GM23338 (cell line): ENCODE measurements around the gene JOSD2. TPM values are rescaled to one million over a fixed set of nuclear protein-coding genes. Genes with fewer than 3 reads are reported as not detected.

Experiments used
- ATAC-seq: fragments of 200-7000 bp; cut with Tn5 transposase; 3 replicates; pipeline ENCODE4 v1.9.1; 2020
- DNase-seq: peaks from one replicate; pipeline ENCODE4 v3.0.0-alpha.2; 2015; ENCODE audit warnings: low spot score
- H2AFZ ChIP-seq: fragments of 200-600 bp; sonication (generic); 2 replicates; pipeline ENCODE4 v1.8.0; 2016; ENCODE audit warnings: antibody characterized with exemption, mild to moderate bottlenecking, moderate library complexity
- H3F3A ChIP-seq: fragments of 200-600 bp; sonication (generic); replicated peaks from 2 replicates; pipeline ENCODE4 v1.8.0; 2017; ENCODE audit warnings: antibody characterized with exemption, mixed run types, low read depth
- H3K27ac ChIP-seq: fragments of 200-600 bp; sonication (generic); 2 replicates; pipeline ENCODE4 v1.6.1; 2016; ENCODE audit warnings: low read depth
- H3K27me3 ChIP-seq: fragments of 200-600 bp; sonication (generic); 2 replicates; pipeline ENCODE4 v1.8.0; 2016; ENCODE audit warnings: mild to moderate bottlenecking, mixed run types, moderate library complexity; ENCODE audit not compliant: insufficient read depth
- H3K36me3 ChIP-seq: fragments of 200-600 bp; sonication (generic); 2 replicates; pipeline ENCODE4 v1.8.0; 2016; ENCODE audit warnings: mild to moderate bottlenecking; ENCODE audit not compliant: insufficient read depth
- H3K4me1 ChIP-seq: fragments of 200-600 bp; sonication (generic); 2 replicates; pipeline ENCODE4 v1.8.0; 2016; ENCODE audit warnings: mild to moderate bottlenecking, moderate library complexity; ENCODE audit not compliant: insufficient read depth
- H3K4me2 ChIP-seq: fragments of 200-600 bp; sonication (generic); 2 replicates; pipeline ENCODE4 v1.7.1; 2017; ENCODE audit warnings: mixed run types
- H3K4me3 ChIP-seq: fragments of 200-600 bp; sonication (generic); 2 replicates; pipeline ENCODE4 v1.6.1; 2016; ENCODE audit warnings: mixed run types
- H3K79me2 ChIP-seq: fragments of 200-600 bp; sonication (generic); replicated peaks from 2 replicates; pipeline ENCODE4 v1.8.0; 2017; ENCODE audit warnings: mild to moderate bottlenecking; ENCODE audit not compliant: insufficient read depth
- H3K9me2 ChIP-seq: fragments of 200-600 bp; sonication (generic); 2 replicates; pipeline ENCODE4 v1.8.0; 2017; ENCODE audit not compliant: insufficient read depth
- H4K20me1 ChIP-seq: fragments of 200-600 bp; sonication (generic); replicated peaks from 2 replicates; pipeline ENCODE4 v1.8.0; 2017; ENCODE audit warnings: mild to moderate bottlenecking; ENCODE audit not compliant: insufficient read depth
- H3K27ac Mint-ChIP-seq: 2 replicates; pipeline ENCODE4 v1.8.0; 2020; ENCODE audit warnings: inconsistent platforms, mild to moderate bottlenecking, moderate library complexity, mixed read lengths
- H3K27me3 Mint-ChIP-seq: 3 replicates; pipeline ENCODE4 v1.8.0; 2022; ENCODE audit warnings: low read depth, mild to moderate bottlenecking, moderate library complexity, mixed read lengths, inconsistent platforms; ENCODE audit not compliant: insufficient read depth, poor library complexity
- H3K36me3 Mint-ChIP-seq: 3 replicates; pipeline ENCODE4 v1.8.0; 2021; ENCODE audit warnings: low read depth, mild to moderate bottlenecking, inconsistent platforms, moderate library complexity, mixed read lengths
- H3K4me1 Mint-ChIP-seq: 3 replicates; pipeline ENCODE4 v1.8.0; 2020; ENCODE audit warnings: mild to moderate bottlenecking, inconsistent platforms, mixed read lengths
- H3K4me3 Mint-ChIP-seq: 3 replicates; pipeline ENCODE4 v1.8.0; 2021; ENCODE audit warnings: moderate library complexity, mild to moderate bottlenecking, inconsistent platforms, mixed read lengths
- H3K9me3 Mint-ChIP-seq: 3 replicates; pipeline ENCODE4 v1.8.0; 2020; ENCODE audit warnings: moderate library complexity, mild to moderate bottlenecking, inconsistent platforms, mixed read lengths
- CREB1 ChIP-seq: fragments of 250-450 bp; sonication (Bioruptor Pico); IDR thresholded peaks from 2 replicates; pipeline ENCODE4 v1.5.0; 2020; ENCODE audit warnings: low read depth, mild to moderate bottlenecking, moderate library complexity
- EZH2 ChIP-seq: fragments of 200-600 bp; sonication (generic); IDR thresholded peaks from one replicate; pipeline ENCODE4 v1.8.0; 2017; ENCODE audit warnings: antibody characterized with exemption, mild to moderate bottlenecking, low read depth; ENCODE audit not compliant: unreplicated experiment
- EZH2phosphoT487 ChIP-seq: fragments of 200-600 bp; sonication (generic); IDR thresholded peaks from one replicate; pipeline ENCODE4 v1.8.1; 2018; ENCODE audit warnings: antibody characterized with exemption; ENCODE audit not compliant: unreplicated experiment
- POLR2AphosphoS5 ChIP-seq: IDR thresholded peaks from 2 replicates; pipeline ENCODE4 v1.6.1; 2016; ENCODE audit warnings: antibody characterized with exemption, low read depth
- polyA plus RNA-seq: library from polyadenylated mRNA; unstranded; fragments of >200 nt; fragmentation: Nextera tagmentation; extraction: Ambion mirVana; gene quantifications from 2 replicates; pipeline ENCODE4 v1.2.1, GENCODE V29; 2016
- total RNA-seq: library from RNA; depleted of rRNA; stranded (reverse); fragments of >200 nt; shearing (Covaris generic); gene quantifications from 2 replicates; pipeline ENCODE4 v1.2.3, GENCODE V29; 2014
- TF ChIP-seq, protein P1 (sequence below): fragments of 250-450 bp; sonication (Bioruptor Pico); IDR thresholded peaks from 2 replicates; pipeline ENCODE4 v1.5.0; 2020; ENCODE audit warnings: mild to moderate bottlenecking, moderate library complexity
- TF ChIP-seq, protein P2 (sequence below): IDR thresholded peaks from 2 replicates; pipeline ENCODE4 v1.6.1; 2016; ENCODE audit warnings: antibody characterized with exemption

Gene JOSD2
- total and polyA plus RNA-seq, 2 experiments from 2014 or later: 3.3 to 5.8 TPM

DNA sequence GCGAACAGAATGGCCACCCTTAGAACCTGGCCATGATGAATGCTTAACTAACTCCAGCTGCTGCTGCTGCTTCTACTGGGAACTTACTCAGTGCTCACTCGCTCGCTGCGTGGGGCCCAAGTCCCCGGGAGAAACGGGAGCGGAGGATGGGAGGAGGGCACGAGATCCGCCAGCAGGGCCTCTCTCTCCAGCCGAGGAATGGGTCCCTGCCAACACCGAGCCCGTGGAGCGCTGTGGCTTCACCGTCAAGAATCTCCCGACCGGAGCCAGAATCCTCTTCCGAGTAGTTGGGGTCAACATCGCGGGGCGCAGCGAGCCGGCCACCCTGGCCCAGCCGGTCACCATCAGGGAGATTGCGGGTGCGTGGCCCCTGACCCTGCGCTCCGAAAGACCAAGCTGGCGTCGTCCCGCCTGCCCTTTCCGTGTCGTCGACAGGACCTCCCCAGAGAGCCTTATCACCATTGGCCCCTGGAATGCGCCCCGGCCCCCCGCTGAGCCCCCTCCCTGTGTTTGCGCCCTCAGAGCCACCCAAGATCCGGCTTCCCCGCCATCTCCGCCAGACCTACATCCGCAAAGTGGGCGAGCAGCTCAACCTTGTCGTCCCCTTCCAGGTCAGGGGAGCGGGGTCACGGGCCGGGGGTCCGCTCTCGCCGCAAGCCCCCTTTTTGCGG lies 52.5 kb downstream of the JOSD2 start (continued):
- no peak for TF ChIP-seq EZH2phosphoT487
- TF ChIP-seq, protein P1, sequence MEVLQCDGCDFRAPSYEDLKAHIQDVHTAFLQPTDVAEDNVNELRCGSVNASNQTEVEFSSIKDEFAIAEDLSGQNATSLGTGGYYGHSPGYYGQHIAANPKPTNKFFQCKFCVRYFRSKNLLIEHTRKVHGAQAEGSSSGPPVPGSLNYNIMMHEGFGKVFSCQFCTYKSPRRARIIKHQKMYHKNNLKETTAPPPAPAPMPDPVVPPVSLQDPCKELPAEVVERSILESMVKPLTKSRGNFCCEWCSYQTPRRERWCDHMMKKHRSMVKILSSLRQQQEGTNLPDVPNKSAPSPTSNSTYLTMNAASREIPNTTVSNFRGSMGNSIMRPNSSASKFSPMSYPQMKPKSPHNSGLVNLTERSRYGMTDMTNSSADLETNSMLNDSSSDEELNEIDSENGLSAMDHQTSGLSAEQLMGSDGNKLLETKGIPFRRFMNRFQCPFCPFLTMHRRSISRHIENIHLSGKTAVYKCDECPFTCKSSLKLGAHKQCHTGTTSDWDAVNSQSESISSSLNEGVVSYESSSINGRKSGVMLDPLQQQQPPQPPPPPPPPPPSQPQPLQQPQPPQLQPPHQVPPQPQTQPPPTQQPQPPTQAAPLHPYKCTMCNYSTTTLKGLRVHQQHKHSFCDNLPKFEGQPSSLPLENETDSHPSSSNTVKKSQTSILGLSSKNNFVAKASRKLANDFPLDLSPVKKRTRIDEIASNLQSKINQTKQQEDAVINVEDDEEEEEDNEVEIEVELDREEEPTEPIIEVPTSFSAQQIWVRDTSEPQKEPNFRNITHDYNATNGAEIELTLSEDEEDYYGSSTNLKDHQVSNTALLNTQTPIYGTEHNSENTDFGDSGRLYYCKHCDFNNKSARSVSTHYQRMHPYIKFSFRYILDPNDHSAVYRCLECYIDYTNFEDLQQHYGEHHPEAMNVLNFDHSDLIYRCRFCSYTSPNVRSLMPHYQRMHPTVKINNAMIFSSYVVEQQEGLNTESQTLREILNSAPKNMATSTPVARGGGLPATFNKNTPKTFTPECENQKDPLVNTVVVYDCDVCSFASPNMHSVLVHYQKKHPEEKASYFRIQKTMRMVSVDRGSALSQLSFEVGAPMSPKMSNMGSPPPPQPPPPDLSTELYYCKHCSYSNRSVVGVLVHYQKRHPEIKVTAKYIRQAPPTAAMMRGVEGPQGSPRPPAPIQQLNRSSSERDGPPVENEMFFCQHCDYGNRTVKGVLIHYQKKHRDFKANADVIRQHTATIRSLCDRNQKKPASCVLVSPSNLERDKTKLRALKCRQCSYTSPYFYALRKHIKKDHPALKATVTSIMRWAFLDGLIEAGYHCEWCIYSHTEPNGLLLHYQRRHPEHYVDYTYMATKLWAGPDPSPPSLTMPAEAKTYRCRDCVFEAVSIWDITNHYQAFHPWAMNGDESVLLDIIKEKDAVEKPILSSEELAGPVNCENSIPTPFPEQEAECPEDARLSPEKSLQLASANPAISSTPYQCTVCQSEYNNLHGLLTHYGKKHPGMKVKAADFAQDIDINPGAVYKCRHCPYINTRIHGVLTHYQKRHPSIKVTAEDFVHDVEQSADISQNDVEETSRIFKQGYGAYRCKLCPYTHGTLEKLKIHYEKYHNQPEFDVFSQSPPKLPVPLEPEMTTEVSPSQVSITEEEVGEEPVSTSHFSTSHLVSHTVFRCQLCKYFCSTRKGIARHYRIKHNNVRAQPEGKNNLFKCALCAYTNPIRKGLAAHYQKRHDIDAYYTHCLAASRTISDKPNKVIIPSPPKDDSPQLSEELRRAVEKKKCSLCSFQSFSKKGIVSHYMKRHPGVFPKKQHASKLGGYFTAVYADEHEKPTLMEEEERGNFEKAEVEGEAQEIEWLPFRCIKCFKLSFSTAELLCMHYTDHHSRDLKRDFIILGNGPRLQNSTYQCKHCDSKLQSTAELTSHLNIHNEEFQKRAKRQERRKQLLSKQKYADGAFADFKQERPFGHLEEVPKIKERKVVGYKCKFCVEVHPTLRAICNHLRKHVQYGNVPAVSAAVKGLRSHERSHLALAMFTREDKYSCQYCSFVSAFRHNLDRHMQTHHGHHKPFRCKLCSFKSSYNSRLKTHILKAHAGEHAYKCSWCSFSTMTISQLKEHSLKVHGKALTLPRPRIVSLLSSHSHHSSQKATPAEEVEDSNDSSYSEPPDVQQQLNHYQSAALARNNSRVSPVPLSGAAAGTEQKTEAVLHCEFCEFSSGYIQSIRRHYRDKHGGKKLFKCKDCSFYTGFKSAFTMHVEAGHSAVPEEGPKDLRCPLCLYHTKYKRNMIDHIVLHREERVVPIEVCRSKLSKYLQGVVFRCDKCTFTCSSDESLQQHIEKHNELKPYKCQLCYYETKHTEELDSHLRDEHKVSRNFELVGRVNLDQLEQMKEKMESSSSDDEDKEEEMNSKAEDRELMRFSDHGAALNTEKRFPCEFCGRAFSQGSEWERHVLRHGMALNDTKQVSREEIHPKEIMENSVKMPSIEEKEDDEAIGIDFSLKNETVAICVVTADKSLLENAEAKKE (CRISPR knock-in tag): no peak

DNA sequence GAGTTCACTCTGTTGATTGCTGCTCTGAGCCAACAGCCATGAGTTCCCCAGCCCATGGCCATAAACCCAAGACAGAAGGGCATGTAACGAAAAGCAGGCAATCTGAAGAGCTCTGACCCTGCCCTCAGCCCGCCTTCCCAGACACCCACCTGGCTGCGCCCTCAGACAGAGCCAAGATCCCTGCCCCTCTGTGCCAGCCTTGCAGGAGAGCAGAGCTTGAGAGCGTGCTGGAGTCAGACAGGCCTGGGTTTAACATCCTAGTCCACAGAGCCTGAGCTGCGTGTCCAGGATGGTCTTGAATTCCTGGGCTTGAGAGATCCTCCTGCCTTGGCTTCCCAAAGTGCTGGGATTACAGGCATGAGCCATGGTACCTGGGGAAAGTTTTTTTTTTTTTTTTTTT lies 53.7 kb downstream of the JOSD2 start:
- Mint-ChIP-seq H3K27me3 (peaks cover 8% of the 10 kb centered on the region), H3K4me1 (no peaks in the 10 kb centered on the region), H3K36me3 (peaks cover 43% of the 10 kb centered on the region), H3K4me3 (no peak overlapping the region), H3K9me3 (peaks cover 84% of the 10 kb centered on the region), H3K27ac (no peak overlapping the region)
- no peaks in the 10 kb centered on the region for H4K20me1 ChIP-seq
- H2AFZ ChIP-seq: no peak overlapping the region
- H3K27ac ChIP-seq: no peak overlapping the region
- H3K9me2 ChIP-seq: 0 out of 2 replicates have a peak, but pooled peaks cover 3% of the 10 kb centered on the region
- no peak overlapping the region for H3K4me2 ChIP-seq
- H3K27me3 ChIP-seq: no peaks in the 10 kb centered on the region
- no peaks in the 10 kb centered on the region for H3K4me1 ChIP-seq
- H3F3A ChIP-seq: no peaks in the 10 kb centered on the region
- ATAC-seq: no peak
- no peaks in the 10 kb centered on the region for H3K79me2 ChIP-seq
- DNase-seq: no peak
- H3K36me3 ChIP-seq: no peaks in the 10 kb centered on the region
- no peak overlapping the region for H3K4me3 ChIP-seq
- TF ChIP-seq EZH2phosphoT487 (no peak), POLR2AphosphoS5 (no peak), EZH2 (no peak), CREB1 (no peak)
- TF ChIP-seq, protein P2, sequence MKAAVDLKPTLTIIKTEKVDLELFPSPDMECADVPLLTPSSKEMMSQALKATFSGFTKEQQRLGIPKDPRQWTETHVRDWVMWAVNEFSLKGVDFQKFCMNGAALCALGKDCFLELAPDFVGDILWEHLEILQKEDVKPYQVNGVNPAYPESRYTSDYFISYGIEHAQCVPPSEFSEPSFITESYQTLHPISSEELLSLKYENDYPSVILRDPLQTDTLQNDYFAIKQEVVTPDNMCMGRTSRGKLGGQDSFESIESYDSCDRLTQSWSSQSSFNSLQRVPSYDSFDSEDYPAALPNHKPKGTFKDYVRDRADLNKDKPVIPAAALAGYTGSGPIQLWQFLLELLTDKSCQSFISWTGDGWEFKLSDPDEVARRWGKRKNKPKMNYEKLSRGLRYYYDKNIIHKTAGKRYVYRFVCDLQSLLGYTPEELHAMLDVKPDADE: no peak
- TF ChIP-seq, protein P1 (CRISPR knock-in tag): no peak
